NCI-H526 treated with DMSO at 0.1 percent for 48 hours (cell line): Measurements from ENCODE around the gene UNC45A.

Source experiments
- DNase-seq: peaks from one replicate; lab custom pipeline; 2025; lab: John Stamatoyannopoulos, UW

Gene UNC45A

DNA sequence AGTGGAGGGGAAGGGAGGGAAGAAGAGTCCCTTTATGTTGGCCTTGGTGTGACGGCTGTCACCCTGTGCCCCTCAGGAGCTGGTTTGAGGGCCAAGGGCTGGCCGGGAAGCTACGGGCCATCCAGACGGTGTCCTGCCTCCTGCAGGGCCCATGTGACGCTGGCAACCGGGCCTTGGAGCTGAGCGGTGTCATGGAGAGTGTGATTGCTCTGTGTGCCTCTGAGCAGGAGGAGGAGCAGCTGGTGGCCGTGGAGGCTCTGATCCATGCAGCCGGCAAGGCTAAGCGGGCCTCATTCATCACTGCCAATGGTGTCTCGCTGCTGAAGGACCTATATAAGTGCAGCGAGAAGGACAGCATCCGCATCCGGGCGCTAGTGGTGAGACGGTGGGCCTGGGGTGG lies 11.5 kb downstream of the UNC45A start:
- no peak for DNase-seq

DNA sequence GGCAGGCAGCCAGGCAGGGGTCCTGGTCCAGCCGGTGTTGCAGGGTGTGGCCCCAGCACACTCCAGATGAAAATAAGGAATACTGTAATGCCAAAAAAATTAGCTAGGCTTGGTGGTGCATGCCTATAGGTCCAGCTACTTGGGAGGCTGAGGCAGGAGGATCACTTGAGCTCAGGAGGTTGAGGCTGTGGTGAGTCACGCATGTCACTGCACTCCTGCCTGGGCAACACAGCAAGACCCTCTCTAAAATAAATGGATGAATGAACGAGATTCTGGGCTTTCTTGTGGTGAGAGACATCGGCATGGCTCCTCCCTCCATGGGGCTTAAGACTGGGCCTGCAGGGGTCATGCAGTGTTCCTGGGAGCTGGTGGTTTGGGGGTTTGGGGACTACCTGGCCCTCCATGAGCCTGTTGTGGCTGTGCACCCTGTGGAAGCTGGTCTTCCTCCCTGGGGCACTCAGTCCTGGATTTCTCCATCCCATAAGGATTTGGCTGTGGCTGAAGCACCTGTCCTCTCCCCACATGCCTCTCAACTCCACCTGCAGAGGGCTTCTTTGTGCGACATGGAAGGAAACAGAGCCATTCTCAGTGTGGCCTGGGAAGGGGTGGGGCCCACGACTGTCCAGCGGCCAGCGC lies 12.0 kb downstream of the UNC45A start:
- no peak for DNase-seq

DNA sequence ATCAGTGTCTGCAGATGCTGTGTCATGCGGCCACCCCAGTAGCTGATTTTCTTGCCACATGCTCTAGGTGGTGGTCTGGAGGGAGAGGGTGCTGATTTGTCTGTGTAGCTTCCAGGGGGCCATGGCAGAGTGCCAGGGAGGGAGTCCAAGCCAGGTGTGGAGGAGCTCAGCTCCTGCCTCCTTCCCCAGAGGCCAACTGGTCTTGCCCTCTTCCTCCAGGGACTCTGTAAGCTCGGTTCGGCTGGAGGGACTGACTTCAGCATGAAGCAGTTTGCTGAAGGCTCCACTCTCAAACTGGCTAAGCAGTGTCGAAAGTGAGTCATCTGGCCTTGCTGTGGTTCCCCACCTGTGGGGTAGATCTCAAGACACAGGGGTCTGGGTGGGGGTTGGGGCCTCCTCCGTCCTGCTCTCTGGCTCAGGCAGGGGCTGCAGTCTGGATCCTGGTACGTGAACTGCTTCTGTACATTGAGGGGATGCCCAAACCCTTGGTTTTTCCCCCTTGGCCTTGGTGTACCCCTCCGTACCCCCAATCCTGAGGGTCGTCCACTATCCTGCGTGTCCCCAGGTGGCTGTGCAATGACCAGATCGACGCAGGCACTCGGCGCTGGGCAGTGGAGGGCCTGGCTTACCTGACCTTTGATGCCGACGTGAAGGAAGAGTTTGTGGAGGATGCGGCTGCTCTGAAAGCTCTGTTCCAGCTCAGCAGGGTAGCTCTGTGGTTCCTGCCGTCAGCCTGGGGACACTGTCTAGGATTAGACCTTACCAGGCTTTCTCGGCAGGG lies 12.7 kb downstream of the UNC45A start:
- DNase-seq: no peak

DNA sequence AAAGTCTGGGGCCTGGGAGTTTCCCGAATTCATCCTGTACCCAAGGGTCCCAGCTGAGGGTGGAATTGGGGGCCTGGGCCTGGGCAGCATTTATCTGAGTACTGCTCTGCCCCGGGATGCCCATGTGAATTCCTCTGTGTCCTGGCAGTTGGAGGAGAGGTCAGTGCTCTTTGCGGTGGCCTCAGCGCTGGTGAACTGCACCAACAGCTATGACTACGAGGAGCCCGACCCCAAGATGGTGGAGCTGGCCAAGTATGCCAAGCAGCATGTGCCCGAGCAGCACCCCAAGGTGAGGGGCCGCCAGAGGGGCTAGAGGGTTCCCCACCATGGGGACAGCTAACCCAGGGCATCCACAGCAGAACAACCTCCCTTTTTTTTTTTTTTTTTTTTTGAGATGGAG lies 13.4 kb downstream of the UNC45A start:
- DNase-seq: no peak

DNA sequence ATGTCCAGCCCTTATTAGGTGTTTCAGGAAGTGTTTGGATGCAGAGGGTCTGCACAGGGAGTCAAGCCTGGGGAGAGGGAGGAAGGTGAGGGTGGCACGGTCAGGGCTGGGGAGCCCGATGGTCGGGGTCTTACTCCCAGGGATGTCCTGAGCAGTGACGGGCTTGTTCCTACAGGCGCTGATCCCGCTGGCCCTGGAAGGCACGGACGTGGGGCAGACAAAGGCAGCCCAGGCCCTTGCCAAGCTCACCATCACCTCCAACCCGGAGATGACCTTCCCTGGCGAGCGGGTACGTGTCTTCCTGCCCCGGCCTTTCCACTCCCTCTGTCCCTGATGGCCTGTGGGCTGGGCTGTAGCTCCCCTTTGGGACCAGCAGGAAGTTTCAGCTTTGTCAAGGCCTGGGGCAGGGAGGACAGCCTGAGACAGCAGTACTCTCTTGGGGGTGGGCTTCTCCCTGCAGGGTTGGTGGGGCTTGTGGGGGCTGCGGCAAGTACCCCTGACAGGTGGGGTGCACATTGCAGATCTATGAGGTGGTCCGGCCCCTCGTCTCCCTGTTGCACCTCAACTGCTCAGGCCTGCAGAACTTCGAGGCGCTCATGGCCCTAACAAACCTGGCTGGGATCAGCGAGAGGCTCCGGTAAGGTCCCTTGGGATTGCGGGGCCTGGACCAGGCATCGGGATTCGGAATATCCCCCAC lies 15.0 kb downstream of the UNC45A start:
- DNase-seq: no peak

DNA sequence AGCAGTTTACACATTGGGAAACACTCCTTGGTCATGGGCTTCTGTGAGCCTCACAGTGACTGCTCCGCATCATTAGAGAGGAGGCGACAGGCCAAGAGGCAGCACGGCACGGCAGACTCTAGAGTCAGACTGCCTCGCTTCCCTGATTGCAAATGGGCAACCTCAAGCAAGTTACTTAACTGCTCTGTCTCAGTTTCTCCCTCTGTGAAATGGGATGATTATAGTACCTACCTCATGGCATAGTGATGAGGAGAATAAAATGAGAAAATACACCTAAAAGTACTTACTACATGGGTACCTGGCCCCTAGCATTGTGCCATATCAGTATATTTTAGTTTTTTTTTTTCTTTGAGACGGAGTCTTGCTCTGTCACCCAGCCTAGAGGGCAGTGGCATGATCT lies 15.6 kb downstream of the UNC45A start:
- DNase-seq: no peak

DNA sequence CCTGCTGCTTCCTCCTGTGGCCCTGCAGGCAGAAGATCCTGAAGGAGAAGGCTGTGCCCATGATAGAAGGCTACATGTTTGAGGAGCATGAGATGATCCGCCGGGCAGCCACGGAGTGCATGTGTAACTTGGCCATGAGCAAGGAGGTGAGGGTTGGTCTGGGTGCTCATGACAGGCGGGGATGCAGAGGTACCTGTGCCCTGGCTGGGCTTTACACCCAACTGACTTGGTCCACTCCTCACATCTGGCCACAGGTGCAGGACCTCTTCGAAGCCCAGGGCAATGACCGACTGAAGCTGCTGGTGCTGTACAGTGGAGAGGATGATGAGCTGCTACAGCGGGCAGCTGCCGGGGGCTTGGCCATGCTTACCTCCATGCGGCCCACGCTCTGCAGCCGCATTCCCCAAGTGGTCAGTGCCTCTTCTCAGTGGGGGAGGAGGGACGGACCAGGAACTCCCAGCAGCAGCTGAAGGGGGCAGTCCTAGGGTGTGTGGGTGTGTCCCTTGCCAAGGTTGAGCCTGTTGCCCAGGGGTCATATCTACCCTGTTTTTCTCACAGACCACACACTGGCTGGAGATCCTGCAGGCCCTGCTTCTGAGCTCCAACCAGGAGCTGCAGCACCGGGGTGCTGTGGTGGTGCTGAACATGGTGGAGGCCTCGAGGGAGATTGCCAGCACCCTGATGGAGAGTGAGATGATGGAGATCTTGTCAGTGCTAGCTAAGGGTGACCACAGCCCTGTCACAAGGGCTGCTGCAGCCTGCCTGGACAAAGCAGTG lies 18.0 kb downstream of the UNC45A start:
- no peak for DNase-seq

DNA sequence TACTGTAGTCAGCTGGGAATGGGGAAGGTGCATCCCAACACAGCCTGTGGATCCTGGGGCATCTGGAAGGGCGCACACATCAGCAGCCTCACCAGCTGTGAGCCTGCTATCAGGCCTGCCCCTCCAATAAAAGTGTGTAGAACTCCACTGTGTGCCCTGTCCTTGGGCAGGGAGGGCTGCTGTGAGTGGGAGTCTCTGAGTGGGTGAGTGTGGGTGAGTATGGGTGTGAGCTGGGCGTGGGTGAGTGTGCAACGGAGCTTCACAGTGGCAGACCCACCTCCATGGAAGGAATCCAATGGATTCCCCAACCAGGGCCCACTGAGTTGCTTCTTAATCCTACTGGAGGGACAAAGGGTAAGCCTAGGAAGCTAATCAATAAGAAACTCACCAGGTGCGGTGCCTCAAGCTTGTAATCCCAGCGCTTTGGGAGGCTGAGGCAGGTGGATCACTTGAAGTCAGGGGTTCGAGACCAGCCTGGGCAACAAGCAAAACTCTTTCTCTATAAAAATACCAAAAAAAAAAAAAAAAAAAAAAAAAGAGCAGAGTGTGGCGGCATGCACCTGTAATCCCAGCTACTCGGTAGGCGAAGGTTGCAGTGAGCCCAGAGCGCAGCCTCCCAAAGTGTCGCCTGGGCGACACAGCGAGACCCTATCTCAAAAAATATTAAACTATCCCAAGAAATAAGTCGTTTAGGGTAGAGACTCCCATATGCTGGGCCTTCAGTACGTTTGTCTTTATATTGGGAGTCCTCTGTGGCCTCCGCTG lies 19.0 kb downstream of the UNC45A start:
- no peak for DNase-seq

DNA sequence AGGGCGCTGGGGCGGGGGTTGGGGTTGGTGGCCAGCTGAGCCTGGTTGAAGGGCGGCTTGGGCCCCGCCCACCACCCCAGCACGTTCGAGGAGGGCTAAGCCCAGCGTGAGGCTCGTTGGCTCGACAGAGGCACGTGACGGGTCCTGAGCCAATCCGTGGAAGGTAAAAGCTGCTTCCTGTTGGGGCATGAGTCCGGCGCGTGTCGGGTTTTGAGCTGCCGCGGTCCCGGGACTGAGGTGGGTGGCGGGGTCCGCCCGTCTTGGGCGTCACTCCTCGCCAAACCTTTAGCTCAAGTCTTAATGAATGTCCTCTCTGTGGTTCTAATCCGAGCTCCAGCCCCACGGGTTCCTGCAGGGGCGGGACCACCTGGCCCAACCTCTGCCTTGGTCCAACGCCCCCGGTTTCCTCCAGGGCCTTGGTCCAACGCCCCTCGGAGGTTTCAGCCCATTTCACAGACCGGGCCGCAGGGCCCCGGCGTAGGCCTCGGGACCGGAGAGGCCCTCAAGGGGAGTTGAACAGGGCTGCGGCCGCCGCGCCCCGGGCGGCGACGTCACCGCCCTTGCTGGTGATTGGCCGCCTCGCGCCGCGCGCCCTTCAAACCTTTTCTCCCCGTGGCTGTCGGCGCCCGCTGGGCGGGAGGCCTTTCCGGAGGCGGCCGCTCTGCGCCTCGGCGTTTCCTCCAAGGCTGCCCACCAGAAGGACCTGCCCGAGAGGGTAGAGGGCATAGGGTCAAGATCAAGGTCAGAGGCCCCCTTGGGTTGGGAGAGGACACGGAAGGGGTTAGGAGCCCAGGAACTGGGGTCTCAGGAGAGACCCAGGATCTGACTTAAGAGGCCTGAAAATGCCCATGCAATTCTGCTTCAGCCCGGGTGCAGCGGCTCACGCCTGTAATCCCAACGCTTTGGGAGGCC lies 19.9 kb downstream of the UNC45A start, which contains the start of gene RCCD1:
Gene RCCD1, plus strand, starts transcription at position 173 of the 912 bp plus-strand sequence. CDS start 1,851 bp downstream, outside the sequence.
- DNase-seq: no peak

DNA sequence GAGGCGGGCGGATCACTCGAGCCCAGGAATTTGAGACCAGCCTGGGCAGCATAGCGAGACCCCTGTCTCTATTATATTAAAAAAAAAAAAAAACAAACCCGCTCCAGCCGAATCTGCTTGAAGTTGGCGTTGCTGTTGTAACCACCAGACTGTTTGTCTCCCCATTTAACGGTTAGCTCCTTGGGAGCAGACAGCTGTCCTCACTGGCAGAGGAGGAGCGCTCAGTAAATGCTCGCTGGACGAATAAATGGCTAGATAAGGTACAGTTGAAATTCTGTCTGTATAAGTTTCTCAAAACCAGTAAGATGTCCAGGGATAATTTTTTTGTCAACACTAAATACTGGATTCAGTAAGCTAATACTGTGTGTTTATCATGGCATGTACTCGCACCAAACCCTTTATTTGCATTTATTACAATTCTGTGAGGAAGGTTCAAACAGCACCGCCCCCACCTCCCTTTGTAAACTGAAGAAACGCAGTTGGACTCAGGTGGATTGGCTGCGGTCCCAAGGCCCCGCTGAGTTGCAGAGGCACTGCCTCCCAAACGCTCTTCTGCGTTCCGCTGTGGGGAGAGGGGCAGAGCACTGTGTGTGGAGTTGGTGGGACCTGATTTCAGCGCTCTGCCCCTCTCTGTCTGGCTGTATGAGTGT lies 20.7 kb downstream of the UNC45A start:
- DNase-seq: peak; percentile 85

DNA sequence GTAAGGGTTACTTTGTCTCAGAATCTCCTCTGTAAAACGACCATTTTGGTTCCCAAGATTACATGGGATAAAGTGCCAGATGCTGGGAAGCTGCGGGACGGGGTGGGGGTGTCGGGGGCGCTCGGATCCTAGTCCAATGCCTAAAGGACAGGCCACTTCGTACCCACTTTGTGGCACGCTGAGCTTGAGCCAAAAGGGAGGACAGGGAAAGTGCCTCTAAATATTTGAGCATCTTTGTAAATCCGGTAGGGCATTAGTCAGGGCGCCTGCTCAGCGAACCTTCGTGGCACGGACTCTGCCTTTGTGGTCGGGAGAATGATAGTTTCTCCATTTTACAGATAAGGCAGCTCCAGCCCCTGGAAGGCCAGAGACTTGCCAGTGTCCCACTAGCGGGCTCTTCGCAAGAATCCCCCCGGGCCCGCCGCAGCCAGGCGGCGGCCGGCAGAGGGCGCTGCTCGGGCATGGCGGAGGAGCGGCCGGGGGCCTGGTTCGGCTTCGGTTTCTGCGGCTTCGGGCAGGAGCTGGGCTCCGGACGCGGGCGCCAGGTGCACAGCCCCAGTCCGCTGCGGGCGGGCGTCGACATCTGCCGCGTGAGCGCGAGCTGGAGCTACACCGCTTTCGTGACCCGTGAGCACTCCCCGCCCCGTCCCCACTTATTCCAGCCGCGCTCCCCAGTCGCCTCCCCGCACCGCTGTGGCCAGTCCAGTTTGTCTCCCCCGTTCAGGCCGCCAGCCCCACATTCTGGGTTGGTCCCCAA lies 21.4 kb downstream of the UNC45A start:
- peak; percentile 72 for DNase-seq

DNA sequence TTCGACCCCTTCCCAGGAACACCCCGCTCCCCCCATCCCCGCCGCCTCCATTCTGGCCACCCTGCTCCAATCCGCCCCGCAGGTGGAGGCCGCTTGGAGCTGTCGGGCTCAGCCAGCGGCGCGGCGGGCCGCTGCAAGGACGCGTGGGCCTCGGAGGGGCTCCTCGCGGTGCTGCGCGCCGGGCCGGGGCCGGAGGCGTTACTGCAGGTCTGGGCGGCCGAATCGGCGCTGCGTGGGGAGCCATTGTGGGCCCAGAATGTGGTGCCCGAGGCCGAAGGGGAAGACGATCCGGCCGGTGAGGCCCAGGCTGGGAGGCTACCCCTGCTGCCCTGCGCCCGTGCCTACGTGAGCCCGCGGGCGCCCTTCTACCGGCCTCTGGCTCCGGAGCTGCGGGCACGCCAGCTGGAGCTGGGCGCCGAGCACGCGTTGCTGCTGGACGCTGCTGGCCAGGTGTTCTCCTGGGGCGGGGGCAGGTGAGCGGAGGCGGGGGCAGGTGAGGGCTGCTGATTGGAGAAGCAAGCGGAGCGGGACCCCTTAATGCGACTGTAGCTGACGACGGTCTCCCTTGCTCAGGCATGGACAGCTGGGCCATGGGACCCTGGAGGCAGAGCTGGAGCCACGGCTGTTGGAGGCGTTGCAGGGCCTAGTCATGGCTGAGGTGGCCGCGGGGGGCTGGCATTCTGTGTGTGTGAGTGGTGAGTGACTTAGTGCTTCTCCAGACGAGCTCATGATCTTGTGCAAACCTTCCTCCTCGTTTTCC lies 22.1 kb downstream of the UNC45A start:
- DNase-seq: peak; percentile 85

DNA sequence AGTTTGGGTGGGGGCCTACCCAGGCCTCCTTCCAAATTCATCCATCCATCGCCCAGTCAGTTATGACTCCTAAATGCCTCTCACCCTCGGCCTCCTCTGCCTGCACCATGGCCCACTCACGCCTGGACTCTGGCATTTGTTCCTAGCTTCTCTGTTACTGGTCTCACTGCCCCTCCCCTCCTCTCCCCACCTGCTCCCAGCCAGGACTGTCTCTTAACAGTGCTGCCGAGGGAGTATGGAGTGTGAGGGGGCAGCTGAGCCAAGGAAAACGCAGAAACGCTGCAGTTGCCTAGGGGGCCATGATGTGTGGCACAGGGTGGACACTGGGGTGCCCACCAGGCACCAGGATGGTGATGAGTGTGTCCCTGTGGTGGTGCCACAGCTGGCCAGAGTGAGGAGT lies 22.7 kb downstream of the UNC45A start:
- peak; percentile 62 for DNase-seq

DNA sequence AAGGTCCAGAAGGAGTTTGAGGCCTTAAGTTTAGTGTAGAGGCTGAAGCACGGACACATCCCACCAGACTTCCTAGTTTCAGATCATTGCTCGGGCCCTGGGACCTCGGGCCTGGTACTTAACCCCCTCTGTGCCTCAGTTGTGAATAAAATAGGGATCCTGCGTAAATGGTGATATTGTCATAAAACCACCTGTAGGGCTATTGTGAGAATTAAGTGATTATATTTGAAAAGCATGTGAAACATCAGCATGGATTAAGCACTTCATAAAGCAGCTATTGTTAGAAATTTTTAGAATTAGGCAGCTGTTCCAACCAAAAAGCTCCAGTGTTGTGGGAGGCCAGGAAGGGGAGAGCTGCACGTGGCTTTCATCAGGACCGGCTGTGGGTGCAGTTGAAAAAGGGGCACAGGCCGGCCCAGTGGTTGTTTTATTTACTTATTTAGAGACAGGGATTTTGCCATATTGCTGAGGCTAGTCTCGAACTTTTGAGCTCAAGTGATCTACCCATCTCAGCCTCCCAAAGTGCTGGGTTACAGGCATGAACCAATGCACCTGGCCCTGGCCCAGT lies 24.0 kb downstream of the UNC45A start:
- DNase-seq: no peak

DNA sequence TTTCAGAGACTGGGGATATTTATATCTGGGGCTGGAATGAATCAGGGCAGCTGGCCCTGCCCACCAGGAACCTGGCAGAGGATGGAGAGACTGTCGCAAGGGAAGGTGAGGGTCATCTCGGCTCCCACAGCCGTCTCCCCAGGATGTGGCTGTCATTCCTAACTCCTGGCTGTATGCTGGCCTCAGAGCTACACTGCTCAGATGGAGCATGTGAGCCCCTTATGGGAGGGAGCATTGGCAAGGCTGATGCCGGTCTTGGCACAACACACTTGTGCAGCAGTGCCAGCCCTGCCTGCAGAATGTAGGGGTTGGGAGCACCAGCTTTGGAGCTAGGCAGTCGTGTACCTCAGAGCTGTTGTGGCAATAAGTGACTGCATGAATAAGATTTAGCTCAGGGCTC lies 24.8 kb downstream of the UNC45A start:
- no peak for DNase-seq

DNA sequence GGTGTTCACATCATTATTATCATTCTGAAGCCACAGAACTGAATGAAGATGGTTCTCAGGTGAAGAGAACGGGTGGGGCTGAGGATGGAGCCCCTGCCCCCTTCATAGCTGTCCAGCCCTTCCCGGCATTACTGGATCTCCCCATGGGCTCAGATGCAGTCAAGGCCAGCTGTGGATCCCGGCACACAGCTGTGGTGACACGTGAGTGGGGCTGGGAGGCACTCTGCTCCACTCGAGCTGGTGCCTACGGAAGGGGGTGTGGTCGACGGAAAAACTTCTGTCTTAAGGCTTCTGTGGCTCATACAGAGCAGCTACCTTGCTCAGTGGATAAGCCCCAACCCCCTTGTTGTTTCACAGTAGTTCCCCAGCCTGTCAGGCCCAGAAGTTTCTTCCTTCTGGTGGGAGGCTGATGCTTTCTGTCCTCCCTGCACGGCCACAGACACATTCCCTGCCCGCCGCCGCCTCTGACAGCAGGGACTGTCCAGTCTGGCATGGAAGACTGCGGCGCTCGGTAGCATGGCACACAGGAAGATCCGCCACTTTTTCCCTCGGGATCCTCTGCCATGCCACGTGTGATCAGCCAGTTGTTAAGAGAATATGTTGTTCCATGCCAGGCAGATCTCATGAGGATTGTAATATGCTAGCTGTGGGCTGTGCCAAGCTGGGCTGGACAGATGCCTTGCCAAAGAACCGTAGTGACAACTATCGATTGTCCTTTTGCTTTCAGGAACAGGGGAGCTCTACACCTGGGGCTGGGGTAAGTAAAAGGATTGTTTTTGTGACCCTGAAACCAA lies 25.4 kb downstream of the UNC45A start:
- no peak for DNase-seq

DNA sequence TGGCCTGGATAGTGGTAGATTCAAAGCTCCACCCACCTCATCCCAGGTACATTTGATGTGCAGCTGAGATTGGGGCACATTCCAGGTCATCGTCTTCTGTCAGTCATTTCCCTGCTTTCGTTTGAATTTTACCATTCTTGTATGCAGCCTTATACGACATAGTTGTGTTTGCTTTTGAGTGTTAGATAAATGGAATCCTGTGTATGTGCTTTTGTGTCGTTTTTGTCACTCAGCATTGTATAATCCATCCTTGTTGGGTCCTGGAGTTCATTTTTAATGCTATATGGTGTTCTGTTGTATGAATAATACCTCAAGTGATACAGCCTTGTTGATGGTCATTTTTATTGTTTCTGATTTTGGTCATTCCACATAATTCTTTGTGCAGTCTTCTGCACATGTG lies 26.9 kb downstream of the UNC45A start:
- DNase-seq: no peak
